Activated B cell treated with CpG ODN at 0.5 μM for 24 hours (primary cell): ENCODE measurements around the gene SIPA1. TPM values are rescaled to one million over a fixed set of nuclear protein-coding genes. Genes with fewer than 3 reads are reported as not detected.
"Not testable (repeated sequence)": the region's sequence is repeated elsewhere in the genome, so short reads cannot be mapped to it uniquely, and the experiment has no call there.

Experiments
- ATAC-seq: fragments of 200-7000 bp; cut with Tn5 transposase; one replicate; pipeline ENCODE4 v1.10.0; 2021; ENCODE audit warnings: low read depth, mild to moderate bottlenecking, moderate library complexity
- CTCF ChIA-PET: fragments of 350-600 bp; sonication (Branson Sonifier 250); formaldehyde crosslinking; loops from one replicate; lab custom pipeline; 2021; ENCODE audit warnings: antibody characterized with exemption; lab: Charles Lee
- POLR2A ChIA-PET: fragments of 350-600 bp; sonication (Branson Sonifier 250); formaldehyde crosslinking; loops from one replicate; lab custom pipeline; 2021; ENCODE audit warnings: antibody characterized with exemption; lab: Charles Lee
- DNase-seq: peaks from one replicate; pipeline ENCODE4 v3.0.0; 2022
- H3K27ac Mint-ChIP-seq: one replicate; pipeline ENCODE4 v1.8.0; 2020; ENCODE audit warnings: mixed read lengths
- H3K27me3 Mint-ChIP-seq: one replicate; pipeline ENCODE4 v1.8.0; 2021; ENCODE audit warnings: mixed read lengths
- H3K36me3 Mint-ChIP-seq: one replicate; pipeline ENCODE4 v1.8.0; 2021; ENCODE audit warnings: low read depth, mixed read lengths
- H3K4me1 Mint-ChIP-seq: one replicate; pipeline ENCODE4 v1.8.0; 2021; ENCODE audit warnings: mixed read lengths
- H3K4me3 Mint-ChIP-seq: one replicate; pipeline ENCODE4 v1.8.0; 2020; ENCODE audit warnings: mild to moderate bottlenecking, mixed read lengths
- H3K9me3 Mint-ChIP-seq: one replicate; pipeline ENCODE4 v1.8.0; 2020; ENCODE audit warnings: mixed read lengths
- CTCF ChIP-seq: fragments of 200-600 bp; IDR thresholded peaks from one replicate; pipeline ENCODE4 v1.8.0; 2022; ENCODE audit warnings: antibody characterized with exemption, mild to moderate bottlenecking
- intact Hi-C: fragments of 100-400 bp; cut with micrococcal nuclease; formaldehyde crosslinking; loops from one replicate; pipeline ENCODE4 v1.15.1; 2024
- total RNA-seq: library from RNA; stranded (reverse); gene quantifications from 2 replicates; pipeline ENCODE4 v1.2.3, GENCODE V29; 2022

SIPA1 gene
- total RNA-seq, 1 donor from 2014 or later: 252 TPM

GRCh38 chr11:65634905-65635731, 2.8 kb upstream of the SIPA1 start:
- ATAC-seq: no peak
- Mint-ChIP-seq H3K4me1 (peaks cover 28% of the 10 kb centered on the region), H3K27ac (no peak overlapping the region), H3K4me3 (no peak overlapping the region), H3K9me3 (no peaks in the 10 kb centered on the region), H3K27me3 (no peaks in the 10 kb centered on the region), H3K36me3 (peaks cover 48% of the 10 kb centered on the region)
- ChIA-PET POLR2A (interaction anchor here (16.1 kb wide), 1 partner anchor 22 kb away, joined by 617 read pairs; the partner anchor contains the start of gene RELA), CTCF (no interaction called here)
- no peak for DNase-seq
- no peak for TF ChIP-seq CTCF
- intact Hi-C loops: no loop called here

GRCh38 chr11:65636108-65637031, 1.5 kb upstream of the SIPA1 start:
- H3K4me3 Mint-ChIP-seq: peak overlapping the region; percentile 52
- intact Hi-C loops: no loop called here
- no peaks in the 10 kb centered on the region for H3K27me3 Mint-ChIP-seq
- H3K4me1 Mint-ChIP-seq: peaks cover 38% of the 10 kb centered on the region
- POLR2A ChIA-PET: interaction anchor here (0.7 to 16.1 kb wide), 5 partner anchors 20 to 178 kb away, joined by 5 to 617 read pairs (median 33); partner anchors contain the start of genes KAT5, MAP3K11, PCNX3 and RELA
- ATAC-seq: no peak
- TF ChIP-seq CTCF: no peak
- no peak for DNase-seq
- H3K9me3 Mint-ChIP-seq: no peaks in the 10 kb centered on the region
- CTCF ChIA-PET: no interaction called here
- H3K36me3 Mint-ChIP-seq: peaks cover 45% of the 10 kb centered on the region
- H3K27ac Mint-ChIP-seq: no peak overlapping the region

GRCh38 chr11:65637032-65637557, 806 bp upstream of the SIPA1 start:
- CTCF ChIA-PET: interaction anchor here (1.5 to 3.7 kb wide), 3 partner anchors 11 to 43 kb away, joined by 5 to 29 read pairs (median 7); partner anchors contain the start of gene RELA
- peaks cover 45% of the 10 kb centered on the region for H3K4me1 Mint-ChIP-seq
- H3K27me3 Mint-ChIP-seq: no peaks in the 10 kb centered on the region
- peak overlapping the region; percentile 69 for H3K27ac Mint-ChIP-seq
- no peak for TF ChIP-seq CTCF
- DNase-seq (no peak), ATAC-seq (no peak)
- POLR2A ChIA-PET: interaction anchor here (0.6 to 16.1 kb wide), 17 partner anchors 11 to 376 kb away, joined by 3 to 617 read pairs (median 6); partner anchors contain the start of genes AP5B1, CCDC85B, FAM89B and FIBP
- H3K4me3 Mint-ChIP-seq: peak overlapping the region; percentile 94
- H3K9me3 Mint-ChIP-seq: no peaks in the 10 kb centered on the region
- H3K36me3 Mint-ChIP-seq: peaks cover 46% of the 10 kb centered on the region
- intact Hi-C loops: no loop called here

- Mint-ChIP-seq H3K4me3 (peak overlapping the region; percentile 94), H3K27ac (peak overlapping the region; percentile 96), H3K4me1 (peaks cover 61% of the 10 kb centered on the region), H3K36me3 (peaks cover 55% of the 10 kb centered on the region)
- ChIA-PET POLR2A (interaction anchor here (0.5 to 16.1 kb wide), 32 partner anchors 10 to 1839 kb away, joined by 3 to 617 read pairs (median 8); partner anchors contain the start of genes AP5B1, CCDC85B, CFL1 and EHBP1L1), CTCF (interaction anchor here (0.9 to 3.7 kb wide), 10 partner anchors 13 to 219 kb away, joined by 3 to 29 read pairs (median 4); partner anchors contain the start of genes CFL1, FAM89B, PCNX3 and RELA)
- not testable (repeated sequence) for ATAC-seq, DNase-seq, H3K9me3 Mint-ChIP-seq, H3K27me3 Mint-ChIP-seq
- intact Hi-C loops: loop anchor here (1.0 kb wide), 2 partner anchors 24 to 65 kb away; no protein-coding TSS in a partner anchor
Measured at GRCh38 chr11:65639228-65639597, 1.3 kb downstream of the SIPA1 start.
